Stimulated activated naive CD8-positive, alpha-beta T cell treated with anti-CD3 and anti-CD28 coated beads, Interleukin-15, Interleukin-2, amounts not matched to agents 100 U/mL and 50 U/mL, for 24 hours (primary cell): ENCODE measurements around the gene DNAJC12.
"Not testable (repeated sequence)": the region's sequence is repeated elsewhere in the genome, so short reads cannot be mapped to it uniquely, and the experiment has no call there.

ENCODE experiments used
- ATAC-seq: fragments of 150-1000 bp; cut with Tn5 transposase; one replicate; pipeline ENCODE4 v1.10.0; 2021
- DNase-seq: peaks from one replicate; pipeline ENCODE4 v3.0.0; 2021

The DNAJC12 gene

DNA sequence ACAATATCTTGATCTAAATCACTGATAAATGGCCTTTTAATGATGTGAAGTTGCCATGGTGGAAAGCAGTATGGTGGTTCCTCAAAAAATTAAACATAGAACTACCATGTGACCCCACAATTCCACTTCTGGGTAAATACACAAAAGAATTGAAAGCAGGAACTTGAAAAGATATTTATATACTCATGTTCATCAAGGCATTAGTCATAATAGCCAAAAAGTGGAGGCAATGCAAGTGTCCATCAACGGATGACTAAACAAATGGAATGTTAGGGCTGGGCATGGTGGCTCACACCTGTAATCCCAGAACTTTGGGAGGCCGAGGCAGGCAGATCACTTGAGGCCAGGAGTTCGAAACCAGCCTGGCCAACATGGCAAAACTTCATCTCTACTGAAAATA, 2.0 kb upstream of the DNAJC12 start:
- DNase-seq (no peak), ATAC-seq (no peak)

DNA sequence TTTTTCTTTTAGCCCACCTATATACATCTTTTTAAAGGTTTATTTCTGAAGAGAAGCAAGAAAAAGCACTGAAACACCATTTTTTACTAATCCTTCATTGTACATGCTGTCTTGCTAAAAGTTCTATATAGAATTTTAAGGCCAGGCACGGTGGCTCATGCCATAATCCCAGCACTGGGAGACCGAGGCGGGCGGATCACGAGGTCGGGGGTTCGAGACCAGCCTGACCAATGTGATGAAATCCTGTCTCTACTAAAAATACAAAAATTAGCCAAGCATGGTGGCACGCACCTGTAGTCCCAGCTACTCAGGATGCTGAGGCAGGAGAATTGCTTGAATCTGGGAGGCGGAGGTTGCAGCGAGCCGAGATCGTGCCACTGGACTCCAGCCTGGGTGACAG, 1.5 kb upstream of the DNAJC12 start:
- ATAC-seq, DNase-seq: not testable (repeated sequence)

DNA sequence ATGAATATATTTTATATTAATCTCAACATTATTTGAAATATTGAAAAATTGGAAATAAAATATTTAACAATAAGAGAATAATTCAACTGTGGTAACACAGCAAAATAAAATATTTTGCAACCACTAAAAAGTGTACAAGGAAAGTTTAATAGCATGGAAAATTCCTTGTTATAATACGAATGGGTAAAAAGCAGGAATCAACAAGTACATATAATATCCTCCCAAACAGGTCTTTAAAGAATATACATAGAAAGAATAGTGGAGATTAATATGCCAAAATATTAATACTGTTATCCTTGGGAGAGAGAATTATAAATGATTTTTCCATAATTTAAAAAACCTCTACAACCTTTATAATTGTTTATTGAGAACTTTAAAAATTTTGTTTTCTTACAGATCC, 1.0 kb downstream of the DNAJC12 start:
- no peak for ATAC-seq

DNA sequence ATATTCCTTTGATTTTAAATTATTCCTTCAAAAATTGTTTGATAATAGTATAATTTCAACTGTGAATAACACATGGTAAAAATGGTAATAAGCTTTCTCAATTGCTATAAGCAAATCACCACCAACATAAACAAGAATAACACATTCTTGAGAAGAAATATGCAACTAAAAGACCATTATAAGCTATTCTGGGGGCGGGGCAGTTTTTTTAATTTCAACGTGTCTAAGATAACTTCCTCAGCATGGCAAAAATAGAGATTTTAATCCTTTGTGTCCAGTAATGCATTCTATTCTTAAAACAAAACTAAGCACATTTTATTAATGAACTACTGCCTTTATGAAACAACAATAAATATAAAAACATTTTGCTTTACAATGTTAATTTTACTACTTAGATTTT, 1.5 kb downstream of the DNAJC12 start:
- no peak for ATAC-seq
- no peak for DNase-seq

More for the DNA sequence above, 1.0 kb downstream of the DNAJC12 start:
- DNase-seq, result no peak

DNA sequence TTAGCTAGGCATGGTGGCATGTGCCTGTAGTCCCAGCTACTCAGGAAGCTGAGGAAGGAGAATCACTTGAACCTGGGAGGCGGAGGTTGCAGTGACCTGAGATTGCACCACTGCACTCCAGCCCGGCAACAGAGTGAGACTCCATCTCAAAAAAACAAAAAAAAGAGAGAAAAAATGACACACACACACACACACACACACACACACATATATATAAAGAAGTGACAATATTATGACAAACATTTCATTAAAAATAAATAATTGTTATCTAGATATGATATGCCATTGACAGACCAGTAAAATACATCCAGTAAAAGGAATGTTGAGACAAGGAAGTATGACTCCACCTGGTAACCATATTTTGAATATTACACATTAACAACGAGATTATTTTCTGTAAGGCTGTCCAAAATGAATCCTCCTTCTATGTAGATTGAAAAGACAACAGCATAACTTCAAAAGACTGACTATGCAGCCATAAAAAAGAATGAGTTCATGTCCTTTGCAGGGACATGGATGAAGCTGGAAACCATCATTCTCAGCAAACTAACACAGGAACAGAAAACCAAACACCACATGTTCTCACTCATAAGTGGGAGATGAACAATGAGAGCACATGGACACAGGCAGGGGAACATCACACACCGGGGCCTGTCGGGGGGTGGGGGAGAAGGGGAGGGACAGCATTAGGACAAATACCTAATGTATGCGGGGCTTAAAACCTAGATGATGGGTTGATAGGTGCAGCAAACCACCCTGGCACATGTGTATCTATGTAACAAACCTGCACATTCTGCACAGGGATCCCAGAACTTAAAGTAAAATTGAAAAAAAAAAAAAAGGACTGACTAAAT, 2.2 kb downstream of the DNAJC12 start:
- not testable (repeated sequence) for DNase-seq, ATAC-seq

DNA sequence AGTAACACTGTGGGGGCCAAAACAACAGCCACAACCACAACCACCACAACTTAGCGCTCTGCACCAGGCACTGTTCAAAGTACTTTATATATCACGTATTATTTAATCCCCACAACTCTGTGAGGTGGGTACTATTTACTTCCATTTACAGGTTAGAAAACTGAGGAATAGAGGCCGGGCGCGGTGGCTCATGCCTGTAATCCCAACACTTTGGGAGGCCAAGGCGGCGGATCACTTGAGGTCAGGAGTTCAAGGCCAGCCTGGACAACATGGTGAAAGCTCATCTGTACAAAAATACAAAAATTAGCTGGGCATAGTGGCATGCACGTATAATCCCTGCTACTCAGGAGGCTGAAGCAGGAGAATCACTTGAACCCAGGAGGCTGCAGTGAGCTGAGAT, 3.6 kb downstream of the DNAJC12 start:
- ATAC-seq (no peak), DNase-seq (no peak)

DNA sequence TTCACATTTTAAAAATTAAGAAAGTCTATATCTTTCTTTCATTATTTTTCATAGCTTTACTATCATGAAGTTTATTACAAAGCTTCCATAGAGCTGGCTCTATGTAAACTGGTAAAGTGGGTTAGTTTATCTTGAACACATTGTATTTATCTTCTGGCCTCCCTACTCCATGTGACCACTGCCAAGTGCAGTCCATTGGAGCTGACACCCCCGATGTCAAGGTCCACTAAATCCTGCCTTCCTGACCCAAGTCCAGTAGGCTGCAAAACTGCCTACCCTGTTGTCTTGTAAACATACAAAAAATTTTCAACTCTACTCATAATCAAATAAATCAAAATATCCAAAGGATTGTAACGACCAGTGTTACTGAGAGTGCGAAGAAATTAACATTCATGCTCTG, 10.2 kb downstream of the DNAJC12 start:
- DNase-seq, result no peak
- ATAC-seq, result no peak

DNA sequence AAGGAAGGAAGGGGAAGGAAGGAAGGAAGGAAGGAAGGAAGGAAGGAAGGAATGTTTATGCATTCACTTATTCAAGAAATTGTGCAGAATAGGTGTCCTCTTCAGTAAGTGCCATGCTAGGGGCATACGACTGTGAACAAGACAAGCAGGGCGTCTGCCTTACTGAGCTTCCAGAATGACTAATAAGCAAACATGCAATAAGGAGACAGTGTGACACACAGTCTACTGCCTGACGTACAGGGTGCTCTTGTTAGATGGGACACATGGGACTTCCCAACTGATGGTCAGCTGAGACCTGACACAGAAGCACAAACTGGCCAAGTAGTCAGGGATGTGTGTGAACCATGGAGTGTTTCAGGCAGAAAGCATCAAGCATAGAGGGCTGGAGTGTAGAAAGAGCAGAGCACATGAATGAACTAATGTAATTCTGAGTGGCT, 18.2 kb downstream of the DNAJC12 start:
- DNase-seq (no peak), ATAC-seq (peak; percentile 62)

DNA sequence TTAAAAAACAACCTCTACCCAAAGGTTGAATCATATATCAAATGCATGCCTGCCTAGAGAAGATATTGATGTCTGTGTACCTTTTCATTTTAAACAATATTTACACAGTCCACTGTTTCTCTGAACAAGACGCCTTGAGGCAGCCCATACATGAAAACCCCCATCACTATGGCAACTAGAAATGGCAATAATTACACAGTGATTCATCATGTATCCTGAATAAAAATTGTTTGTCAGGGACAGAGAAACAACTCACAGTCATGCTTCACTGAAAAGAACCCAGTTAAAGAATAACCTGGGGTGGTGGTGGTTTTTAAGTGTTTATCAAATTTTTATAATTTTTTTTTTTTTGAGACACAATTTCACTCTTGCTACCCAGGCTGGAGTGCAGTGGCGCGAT, 19.7 kb downstream of the DNAJC12 start:
- peak; percentile 53 for ATAC-seq
- no peak for DNase-seq

DNA sequence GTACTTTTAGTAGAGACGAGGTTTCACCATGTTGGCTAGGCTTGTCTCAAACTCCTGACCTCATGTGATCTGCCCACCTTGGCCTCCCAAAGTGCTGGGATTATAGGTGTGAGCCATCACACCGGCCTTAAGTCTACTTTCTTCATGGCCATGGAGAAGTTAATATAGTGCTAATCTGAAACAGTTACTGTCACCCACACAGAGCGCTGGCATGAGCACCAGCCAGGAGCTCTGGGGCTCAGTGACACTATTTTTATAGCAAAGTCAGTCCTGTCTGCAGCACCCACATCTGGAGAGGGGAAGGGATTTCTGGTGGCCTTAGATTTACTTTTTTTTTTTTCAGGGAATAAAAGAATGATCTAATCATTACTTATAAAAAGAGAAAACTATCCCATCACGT, 21.3 kb downstream of the DNAJC12 start:
- ATAC-seq (no peak), DNase-seq (no peak)

DNA sequence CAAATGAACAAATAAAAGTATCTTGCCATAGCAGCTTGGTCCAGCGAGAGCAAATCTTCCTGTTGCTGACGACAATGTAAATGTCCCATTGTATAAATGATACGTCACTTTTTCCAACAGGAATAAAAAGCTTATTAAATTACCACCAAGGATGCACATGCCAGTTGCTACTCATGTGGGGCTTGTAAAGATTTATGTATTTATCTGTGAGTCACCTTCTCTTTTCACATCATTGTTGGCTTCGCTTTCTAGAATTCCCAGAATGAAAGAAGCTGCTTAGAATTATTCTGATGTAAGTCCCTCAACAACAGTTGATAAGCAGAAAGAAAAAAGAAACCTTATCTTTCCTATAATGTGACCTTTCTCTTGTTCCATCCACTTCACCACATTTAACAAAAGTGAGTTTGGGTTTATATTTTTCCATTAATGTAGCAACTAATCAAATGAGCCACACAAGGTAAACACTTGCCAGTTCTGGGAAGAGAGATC, 22.4 kb downstream of the DNAJC12 start:
- DNase-seq, result no peak
- peak; percentile 78 for ATAC-seq

DNA sequence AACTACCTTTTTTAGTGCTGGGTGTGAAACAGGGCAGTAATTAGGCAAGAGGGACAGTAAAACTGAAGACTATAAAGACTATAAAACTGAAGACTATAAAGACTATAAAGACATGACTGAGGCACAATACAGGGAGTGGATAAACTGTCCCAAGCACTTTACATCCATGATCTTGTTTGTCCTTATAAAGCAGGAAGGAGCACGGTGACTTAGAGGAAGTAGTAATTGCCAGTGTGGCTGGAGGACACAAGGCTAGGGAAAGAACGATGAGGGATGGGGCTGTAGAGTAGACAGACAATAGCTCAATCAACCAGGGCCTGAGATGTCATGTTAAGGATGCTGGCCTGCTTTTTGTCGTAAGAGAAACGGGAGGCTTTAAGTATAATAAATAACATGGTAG, 26.0 kb downstream of the DNAJC12 start:
- ATAC-seq, result no peak

DNA sequence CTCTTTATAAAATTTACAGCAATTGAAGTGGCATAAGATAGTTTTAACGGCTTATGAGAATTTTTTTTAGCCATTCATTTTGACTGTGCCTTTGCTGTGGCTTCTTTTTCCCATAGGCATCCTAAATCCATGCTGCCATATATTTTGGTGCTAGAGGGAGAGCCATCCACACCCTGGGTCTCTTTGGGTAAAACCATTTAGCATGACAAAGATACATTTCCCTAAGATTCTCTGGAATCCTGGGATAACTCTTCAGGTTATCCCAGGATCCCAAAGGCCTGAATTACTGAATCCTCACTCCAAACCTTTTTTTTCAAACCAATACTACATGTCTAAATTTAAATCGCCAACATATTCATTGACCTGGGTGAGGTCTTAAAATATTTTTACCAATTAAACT, 28.9 kb downstream of the DNAJC12 start:
- ATAC-seq (no peak), DNase-seq (no peak)

More for the DNA sequence above, 26.0 kb downstream of the DNAJC12 start:
- no peak for DNase-seq

DNA sequence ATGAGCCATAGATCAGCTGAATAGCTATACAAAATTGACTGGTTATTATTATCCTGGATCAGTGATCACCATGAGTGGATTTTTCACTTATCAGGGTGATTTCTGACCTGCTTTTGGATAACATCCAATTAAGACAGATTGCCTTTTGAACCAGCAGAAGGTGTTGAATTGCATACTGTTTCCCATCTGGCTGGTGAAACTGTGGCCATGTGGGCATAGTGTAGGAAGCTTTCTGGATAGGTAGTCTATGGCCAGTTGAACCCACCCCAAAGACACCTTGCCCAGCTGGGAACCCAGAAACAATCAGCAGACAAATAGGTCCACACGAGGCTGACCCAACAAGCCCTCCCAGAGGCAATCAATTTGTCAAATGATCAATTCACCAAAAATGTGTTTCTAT, 29.3 kb downstream of the DNAJC12 start:
- ATAC-seq, result no peak
- DNase-seq, result no peak

DNA sequence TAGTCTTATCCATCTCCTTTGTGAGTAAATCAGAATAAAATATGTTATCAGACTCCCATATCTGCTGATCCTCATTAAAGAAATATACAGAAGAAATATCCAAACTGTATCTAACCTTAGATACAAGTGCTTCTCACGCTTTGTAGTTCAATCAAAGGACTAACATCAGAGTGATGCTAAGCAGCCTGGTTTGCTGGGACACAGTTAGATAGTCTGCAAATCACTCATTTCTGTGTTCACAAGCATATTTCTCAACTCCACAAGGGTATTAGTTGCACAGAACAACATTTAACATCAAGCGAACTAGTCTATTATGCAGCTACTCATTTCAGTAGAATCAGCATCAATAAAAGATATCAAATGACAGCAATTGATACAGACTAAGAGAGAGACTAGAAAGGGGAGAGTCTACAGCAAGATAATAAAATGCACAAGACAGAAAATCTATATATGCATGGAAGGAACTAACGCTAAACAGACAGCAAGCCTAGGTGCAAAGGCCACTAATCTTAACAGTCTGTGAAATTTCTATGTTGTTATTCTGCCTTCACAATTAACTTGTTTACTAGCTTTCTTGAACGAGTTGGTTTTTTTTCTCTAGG, 30.0 kb downstream of the DNAJC12 start:
- ATAC-seq (no peak), DNase-seq (no peak)

DNA sequence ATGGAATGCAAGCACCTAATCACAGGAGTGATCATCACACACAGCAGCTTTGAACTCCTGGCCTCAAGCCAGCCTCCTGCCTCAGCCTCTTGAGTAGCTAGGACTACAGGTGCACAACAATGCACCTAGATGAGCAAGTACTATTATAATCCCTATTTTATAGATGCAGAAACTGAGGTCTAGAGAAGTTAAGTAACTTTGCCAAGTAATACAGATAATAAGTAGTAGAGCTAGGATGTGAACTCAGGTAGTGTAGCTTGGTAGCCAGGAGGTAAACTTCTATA, 33.7 kb downstream of the DNAJC12 start:
- no peak for ATAC-seq

DNA sequence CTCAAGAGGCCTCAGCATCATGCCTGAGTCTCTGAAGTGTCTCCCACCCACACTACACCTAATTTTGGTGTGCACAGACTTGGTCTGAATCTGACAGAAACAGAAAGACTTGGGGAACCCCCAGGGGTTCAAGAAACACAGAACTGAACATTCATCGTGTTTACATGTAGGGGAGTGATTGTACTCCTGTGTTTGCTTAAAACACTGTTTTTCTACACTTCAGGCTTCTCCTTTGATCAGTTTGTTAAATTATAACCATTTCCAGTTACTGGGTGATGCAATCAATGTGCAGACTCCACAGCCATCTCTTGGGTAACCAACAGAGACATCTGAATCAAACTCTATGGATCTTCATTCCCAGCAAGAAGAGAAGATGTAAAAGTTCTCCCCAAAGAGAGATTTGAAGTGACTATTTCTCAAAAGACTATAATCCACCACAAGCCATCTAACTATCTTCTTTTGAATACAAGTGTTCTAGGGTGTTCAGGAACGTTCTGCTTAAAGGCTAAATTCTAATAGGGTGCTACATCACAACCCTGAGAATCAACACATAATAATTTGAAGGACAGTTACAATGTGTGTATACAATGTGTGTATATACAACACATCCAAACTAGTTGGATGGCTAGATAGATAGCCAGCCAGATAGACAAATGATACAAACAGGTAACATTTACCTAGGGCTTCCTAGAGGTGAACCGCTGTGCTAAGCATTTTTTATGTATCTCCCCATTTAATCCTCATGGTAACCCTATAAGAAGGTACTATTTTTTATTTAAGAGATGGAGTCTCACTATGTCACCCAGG, 34.2 kb downstream of the DNAJC12 start:
- ATAC-seq, result peak; percentile 91
- DNase-seq, result no peak

More for the DNA sequence above, 33.7 kb downstream of the DNAJC12 start:
- no peak for DNase-seq

DNA sequence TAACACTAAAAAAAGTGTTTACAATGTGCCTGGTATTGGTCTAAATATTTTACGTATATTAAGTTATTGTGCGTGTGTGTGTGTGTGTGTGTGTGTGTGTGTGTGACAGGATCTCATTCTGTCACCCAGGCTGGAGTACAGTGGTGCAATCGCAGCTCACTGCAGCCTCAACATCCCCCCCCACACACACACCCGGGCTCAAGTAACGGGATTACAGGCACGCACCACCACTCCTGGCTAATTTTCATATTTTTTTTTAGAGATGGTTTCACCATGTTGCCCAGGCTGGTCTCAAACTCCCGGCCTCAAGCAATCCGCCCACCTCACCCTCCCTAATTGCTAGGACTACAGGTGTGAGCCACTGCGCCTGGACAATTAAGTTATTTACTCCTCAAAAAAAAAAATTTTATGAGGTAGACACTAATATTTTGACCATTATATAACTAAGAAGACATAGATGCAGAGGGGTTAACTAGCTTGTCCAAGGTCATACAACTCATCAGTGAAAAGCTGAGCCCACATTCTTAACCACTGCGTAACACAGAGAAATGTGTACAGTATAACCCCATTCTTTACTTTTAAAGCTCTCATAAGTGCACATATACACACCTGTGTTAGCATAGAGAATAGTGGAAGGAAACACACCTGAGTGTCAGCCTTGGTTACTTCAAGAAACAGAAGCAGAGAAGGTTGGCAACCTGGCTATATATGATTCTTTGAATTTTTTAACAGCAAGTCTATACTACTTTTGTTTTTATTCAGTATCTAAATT, 35.0 kb downstream of the DNAJC12 start:
- ATAC-seq, result peak; percentile 20
- DNase-seq, result no peak

DNA sequence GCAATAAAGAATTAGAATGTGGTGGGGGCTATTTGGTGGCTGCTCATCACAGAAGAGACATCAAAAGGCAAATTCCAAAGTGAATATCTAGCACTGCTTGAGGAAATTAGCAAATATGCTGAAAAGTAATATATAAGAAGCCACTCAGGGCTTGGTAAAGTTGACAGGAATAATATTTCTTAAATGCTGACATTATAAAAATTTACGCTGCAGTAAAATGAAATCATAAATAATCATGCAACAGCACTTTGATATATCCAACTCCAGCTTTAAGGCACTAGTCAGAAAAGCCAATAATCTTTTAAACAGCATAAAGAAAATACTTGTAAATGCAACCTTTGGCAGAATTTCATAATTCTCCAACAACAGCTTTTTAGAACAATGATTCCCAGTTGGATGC, 36.9 kb downstream of the DNAJC12 start:
- DNase-seq (no peak), ATAC-seq (no peak)

DNA sequence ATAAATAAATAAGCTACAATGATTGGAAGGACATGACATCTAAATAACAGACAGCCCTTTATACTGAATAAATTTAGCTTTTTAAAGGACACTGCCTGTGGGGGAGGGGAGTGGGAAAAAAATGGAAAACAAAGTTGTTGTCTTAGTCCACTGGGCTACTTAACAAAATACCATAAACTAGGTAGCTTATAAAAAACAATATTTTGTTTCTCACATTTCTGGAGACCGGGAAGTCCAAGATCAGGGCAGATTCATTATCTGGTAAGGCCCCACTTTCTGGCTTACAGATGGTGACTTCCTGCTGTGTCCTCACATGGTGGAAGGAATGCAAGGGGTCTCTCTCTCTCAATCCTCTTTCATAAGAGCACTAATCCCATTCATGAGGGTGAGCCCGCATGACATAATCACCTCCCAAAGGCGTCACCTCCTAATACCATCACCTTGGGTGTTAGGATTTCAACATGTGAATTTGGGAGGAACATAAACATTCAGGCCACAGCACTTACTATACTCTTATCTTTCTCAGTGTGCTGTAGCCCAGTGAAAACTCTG, 43.0 kb downstream of the DNAJC12 start:
- DNase-seq (no peak), ATAC-seq (no peak)

DNA sequence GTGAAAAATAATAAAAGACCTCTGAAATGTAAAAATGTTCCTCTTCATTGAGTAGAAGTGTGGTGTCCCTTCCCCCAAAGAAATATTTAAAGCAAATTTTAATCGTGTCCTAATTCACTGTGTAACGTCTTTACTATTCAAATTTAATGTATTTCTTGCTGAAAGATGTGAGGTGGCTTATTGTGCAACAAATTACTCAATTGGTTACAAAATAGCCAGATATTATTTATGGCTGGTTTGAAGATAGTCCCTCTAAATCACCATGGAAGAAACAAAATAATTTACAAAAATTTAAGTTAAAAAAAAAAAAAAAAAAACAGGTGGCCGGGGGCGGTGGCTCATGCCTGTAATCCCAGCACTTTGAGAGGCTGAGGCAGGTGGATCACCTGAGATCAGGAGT, 43.7 kb downstream of the DNAJC12 start:
- DNase-seq (no peak), ATAC-seq (no peak)

DNA sequence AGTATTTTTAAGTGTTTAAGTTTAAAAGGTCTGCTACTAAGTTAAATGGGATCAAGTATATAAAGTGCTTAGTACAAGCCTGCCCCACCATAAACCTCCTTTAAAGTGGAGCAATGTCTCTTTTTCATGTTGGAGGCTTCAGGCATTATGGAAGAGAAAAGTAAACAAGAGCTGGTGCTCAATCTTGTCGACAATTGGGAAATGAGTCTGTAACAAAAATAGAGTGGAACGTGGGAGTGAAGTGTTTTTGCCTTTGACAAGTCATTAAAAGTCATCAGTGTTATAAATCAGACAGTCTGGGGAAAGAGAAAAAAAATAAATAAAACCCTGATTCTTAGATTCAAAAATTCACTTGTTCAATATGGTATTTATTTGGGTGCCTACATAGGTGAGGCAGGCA, 44.7 kb downstream of the DNAJC12 start:
- DNase-seq, result no peak

More for the DNA sequence above, 44.7 kb downstream of the DNAJC12 start:
- ATAC-seq, result no peak
